VCaP (cell line): ENCODE data around the gene SDCCAG8.
A peak's percentile ranks its signal among the peaks of the same experiment; 100 is the strongest.

Source experiments
- H3K27ac ChIP-seq: fragments of 450-650 bp; 2 replicates; pipeline ENCODE4 v1.5.1; 2017
- CTCF ChIP-seq: fragments of 450-650 bp; conservative IDR thresholded peaks from 2 replicates; pipeline ENCODE4 v1.5.1; 2017; ENCODE audit warnings: mild to moderate bottlenecking, moderate library complexity

Gene SDCCAG8

DNA sequence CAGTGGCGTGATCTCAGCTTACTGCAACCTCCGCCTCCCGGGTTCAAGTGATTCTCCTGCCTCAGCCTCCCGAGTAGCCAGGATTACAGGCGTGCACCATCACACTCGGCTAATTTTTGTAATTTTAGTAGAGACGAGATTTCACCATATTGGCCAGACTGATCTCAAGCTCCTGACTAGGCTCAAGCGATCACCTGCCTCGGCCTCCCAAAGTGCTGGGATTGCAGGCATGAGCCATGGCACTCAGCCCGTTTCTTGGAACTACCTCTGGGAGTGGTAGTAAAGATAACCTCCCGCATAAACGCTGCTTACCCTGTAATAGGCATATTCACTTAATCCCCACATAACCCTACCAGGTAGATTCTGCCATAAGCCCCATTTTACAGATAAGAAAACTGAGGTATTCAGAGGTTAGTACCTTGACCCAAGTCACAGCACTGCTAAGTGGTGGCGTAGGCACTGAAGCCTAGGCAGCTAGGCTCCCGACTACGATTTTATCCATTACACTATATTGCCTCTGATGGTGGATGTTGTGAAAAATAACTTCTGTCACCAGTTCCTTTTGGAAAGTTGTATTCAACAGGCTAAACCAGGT is 143.8 kb downstream of the SDCCAG8 start:
- H3K27ac ChIP-seq: peak overlapping the region; percentile 81
- no peak for TF ChIP-seq CTCF

- no peak overlapping the region for H3K27ac ChIP-seq
- TF ChIP-seq CTCF: no peak
These were observed 147.0 kb downstream of the SDCCAG8 start for GRCh38 chr1:243402868-243403267.

GRCh38 chr1:243406424-243406823 is 150.6 kb downstream of the SDCCAG8 start:
- TF ChIP-seq CTCF: no peak
- H3K27ac ChIP-seq: no peak overlapping the region

GRCh38 chr1:243407284-243408018 is 151.6 kb downstream of the SDCCAG8 start:
- H3K27ac ChIP-seq: no peak overlapping the region
- TF ChIP-seq CTCF: no peak

DNA sequence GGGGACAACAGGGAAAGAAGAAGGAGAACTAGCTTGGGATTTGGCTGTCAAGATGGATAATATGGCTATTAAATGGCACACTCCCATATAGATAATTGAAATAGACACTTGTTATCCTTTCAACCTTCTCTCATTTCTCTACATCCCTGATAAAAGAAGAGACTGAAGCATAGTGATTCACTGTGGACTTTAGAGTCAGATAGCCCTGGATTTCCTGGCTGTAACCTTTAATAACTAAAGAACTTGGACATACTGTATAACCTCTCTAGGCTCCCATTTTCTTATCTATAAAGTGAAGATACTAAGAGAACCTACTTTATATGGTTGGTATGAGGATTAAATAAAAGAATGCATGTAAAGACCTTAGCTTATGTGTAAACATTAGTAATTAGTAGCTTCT is 152.6 kb downstream of the SDCCAG8 start:
- no peak overlapping the region for H3K27ac ChIP-seq
- TF ChIP-seq CTCF: no peak

DNA sequence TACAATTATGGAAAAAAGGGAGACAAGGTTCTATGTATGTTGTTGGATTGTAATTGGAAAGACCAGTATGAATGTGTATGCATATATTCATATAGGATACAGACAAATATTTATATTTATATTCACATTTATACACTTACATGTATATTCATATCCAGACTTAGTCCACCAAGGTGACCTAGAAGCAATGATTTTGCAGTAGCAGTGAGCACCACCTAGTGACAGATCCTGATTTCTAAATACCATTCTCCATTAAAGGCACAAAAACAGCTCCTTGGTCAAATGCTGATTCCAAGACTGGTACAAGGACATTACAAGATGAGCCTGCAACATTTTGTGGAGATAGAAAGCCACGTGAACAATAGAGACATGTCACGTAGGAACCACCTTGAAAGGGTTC is 153.4 kb downstream of the SDCCAG8 start:
- TF ChIP-seq CTCF: peak; percentile 63; the same call in 1 of the 2 replicates
- no peak overlapping the region for H3K27ac ChIP-seq

DNA sequence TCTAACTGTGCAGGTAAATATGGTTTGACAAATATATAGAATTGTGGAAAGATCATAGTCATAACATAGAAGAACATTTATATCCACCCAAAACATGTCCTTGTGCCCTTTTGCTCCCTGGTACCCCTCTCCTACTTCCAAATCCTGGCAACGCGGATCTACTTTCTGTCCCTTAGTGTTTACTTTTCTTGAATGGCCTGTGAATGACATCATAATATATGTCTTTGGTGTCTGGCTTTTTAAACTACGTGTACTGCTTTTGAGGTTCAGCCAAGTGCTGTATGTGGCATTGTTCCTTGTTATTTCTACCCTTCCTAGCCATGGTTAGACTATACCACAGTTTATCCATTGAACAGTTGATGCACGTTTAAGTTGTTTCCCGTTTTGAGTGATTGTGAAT is 155.6 kb downstream of the SDCCAG8 start:
- TF ChIP-seq CTCF: no peak
- peak overlapping the region; percentile 29 for H3K27ac ChIP-seq
